CD4-positive, alpha-beta memory T cell (primary cell): Measurements from ENCODE around the gene FAM20A. TPM values are rescaled to one million over a fixed set of nuclear protein-coding genes. Genes with fewer than 3 reads are reported as not detected.
A peak's percentile ranks its signal among the peaks of the same experiment; 100 is the strongest.

Source experiments
- CTCF ChIA-PET: fragments of 350-600 bp; sonication (Branson Sonifier 250); formaldehyde crosslinking; loops from one replicate; lab custom pipeline; 2021; ENCODE audit warnings: inconsistent platforms; ENCODE audit not compliant: partially characterized antibody; lab: Charles Lee
- POLR2A ChIA-PET: fragments of 350-600 bp; sonication (Branson Sonifier 250); formaldehyde crosslinking; loops from one replicate; lab custom pipeline; 2021; ENCODE audit not compliant: partially characterized antibody; lab: Charles Lee
- DNase-seq, 5 donors: peaks; one replicate each; pipeline versions ENCODE4 v3.0.0 to v3.0.0-alpha.2; 2020 to 2022; ENCODE audit warnings: mixed read lengths in 1 of 5
- H3K27ac ChIP-seq: one replicate; pipeline ENCODE4 v1.7.0; 2013; ENCODE audit warnings: low read depth, low read length
- H3K27me3 ChIP-seq: 2 replicates; pipeline ENCODE4 v1.7.0; 2013; ENCODE audit warnings: mild to moderate bottlenecking, low read length, moderate library complexity; ENCODE audit not compliant: insufficient read depth
- H3K36me3 ChIP-seq: 2 replicates; pipeline ENCODE4 v1.7.0; 2013; ENCODE audit warnings: mild to moderate bottlenecking, low read length, moderate library complexity; ENCODE audit not compliant: insufficient read depth
- H3K4me1 ChIP-seq: 2 replicates; pipeline ENCODE4 v1.7.0; 2013; ENCODE audit warnings: mild to moderate bottlenecking, low read length, moderate library complexity; ENCODE audit not compliant: insufficient read depth
- H3K4me3 ChIP-seq, 2 donors: one replicate each; pipeline ENCODE4 v1.7.0; 2013; ENCODE audit warnings: low read length in 2 of 2, mild to moderate bottlenecking in 1 of 2
- H3K9me3 ChIP-seq, 2 donors: one replicate each; pipeline ENCODE4 v1.7.0; 2013; ENCODE audit warnings: low read length in 2 of 2, control low read depth in 1 of 2; ENCODE audit not compliant: control insufficient read depth in 1 of 2
- H3K27ac Mint-ChIP-seq, 7 donors: one replicate each; pipeline ENCODE4 v1.8.0; 2020 to 2021; ENCODE audit warnings: mixed read lengths in 7 of 7, mild to moderate bottlenecking in 6 of 7, inconsistent platforms in 3 of 7, moderate library complexity in 3 of 7
- H3K27me3 Mint-ChIP-seq, 2 donors: one replicate each; pipeline ENCODE4 v1.8.0; 2020 to 2021; ENCODE audit warnings: mixed read lengths in 2 of 2
- H3K36me3 Mint-ChIP-seq, 2 donors: one replicate each; pipeline ENCODE4 v1.8.0; 2020 to 2021; ENCODE audit warnings: mixed read lengths in 2 of 2, inconsistent platforms in 1 of 2, mild to moderate bottlenecking in 1 of 2
- H3K4me1 Mint-ChIP-seq, 4 donors: one replicate each; pipeline ENCODE4 v1.8.0; 2020 to 2021; ENCODE audit warnings: mixed read lengths in 4 of 4, mild to moderate bottlenecking in 1 of 4
- H3K4me3 Mint-ChIP-seq, 8 donors: one replicate each; pipeline ENCODE4 v1.8.0; 2020 to 2021; ENCODE audit warnings: mixed read lengths in 8 of 8, mild to moderate bottlenecking in 7 of 8, moderate library complexity in 6 of 8, inconsistent platforms in 3 of 8
- H3K9me3 Mint-ChIP-seq, 8 donors: one replicate each; pipeline ENCODE4 v1.8.0; 2020 to 2021; ENCODE audit warnings: mixed read lengths in 8 of 8, mild to moderate bottlenecking in 5 of 8, inconsistent platforms in 3 of 8, moderate library complexity in 1 of 8
- intact Hi-C: fragments of 100-400 bp; cut with micrococcal nuclease; formaldehyde crosslinking; loops from one replicate; pipeline ENCODE4 v1.15.1; 2023
- polyA plus RNA-seq, 2 donors: library from polyadenylated mRNA; unstranded; fragments of 300-500 nt; fragmentation: Illumina TruSeq; gene quantifications; one replicate each; pipeline ENCODE4 v1.2.3, GENCODE V29; 2021
- total RNA-seq, 2 experiments: library from RNA; stranded (reverse); gene quantifications; one replicate each; pipeline ENCODE4 v1.2.3, GENCODE V29; 2021

Gene FAM20A
- total and polyA plus RNA-seq, 4 experiments from 2014 or later: 0.08 TPM; not detected in 3

- H3K27ac ChIP-seq: no peak overlapping the region
- no peaks in the 10 kb centered on the region for H3K9me3 ChIP-seq
- peaks cover 27 to 51% of the 10 kb centered on the region in 2 donors for H3K36me3 Mint-ChIP-seq
- no peak for DNase-seq
- ChIA-PET CTCF (no interaction called here), POLR2A (no interaction called here)
- H3K27me3 ChIP-seq: no peaks in the 10 kb centered on the region
- H3K4me3 Mint-ChIP-seq: peak overlapping the region; percentile 97 to 100 (median 99)
- peak overlapping the region in 1 of 2 donors; percentile 95 for H3K4me3 ChIP-seq
- H3K9me3 Mint-ChIP-seq: peaks cover 0 to 3% (median 0%) of the 10 kb centered on the region in 8 donors
- H3K4me1 ChIP-seq: peaks cover 30% of the 10 kb centered on the region
- intact Hi-C loops: loop anchor here (2.0 to 5.0 kb wide), 4 partner anchors 57 to 898 kb away; partner anchors contain the start of genes KPNA2, MAP2K6 and WIPI1
- H3K4me1 Mint-ChIP-seq: peaks cover 41 to 73% (median 50%) of the 10 kb centered on the region in 4 donors
- H3K36me3 ChIP-seq: peaks cover 11% of the 10 kb centered on the region
- peak overlapping the region; percentile 96 to 100 (median 99) for H3K27ac Mint-ChIP-seq
- no peaks in the 10 kb centered on the region for H3K27me3 Mint-ChIP-seq
These were observed 87.2 kb downstream of the FAM20A start for GRCh38 chr17:68513932-68514331.

- intact Hi-C loops: loop anchor here (1.0 to 5.0 kb wide), 5 partner anchors 56 to 899 kb away; partner anchors contain the start of genes ARSG, KPNA2, MAP2K6 and SLC16A6
- H3K4me1 ChIP-seq: peaks cover 30% of the 10 kb centered on the region
- Mint-ChIP-seq H3K9me3 (peaks cover 0 to 3% (median 0%) of the 10 kb centered on the region in 8 donors), H3K27me3 (no peaks in the 10 kb centered on the region), H3K36me3 (peaks cover 22 to 43% of the 10 kb centered on the region in 2 donors), H3K4me3 (peak overlapping the region; percentile 97 to 100 (median 99)), H3K4me1 (peaks cover 38 to 70% (median 46%) of the 10 kb centered on the region in 4 donors), H3K27ac (peak overlapping the region; percentile 96 to 100 (median 99))
- H3K9me3 ChIP-seq: no peaks in the 10 kb centered on the region
- peak overlapping the region; percentile 95 to 96 for H3K4me3 ChIP-seq
- peaks cover 11% of the 10 kb centered on the region for H3K36me3 ChIP-seq
- peak overlapping the region; percentile 96 for H3K27ac ChIP-seq
- ChIA-PET POLR2A (interaction anchor here (0.6 to 1.8 kb wide), 12 partner anchors 9 to 519 kb away, joined by 3 to 15 read pairs (median 4); no protein-coding TSS in a partner anchor), CTCF (interaction anchor here (1.4 kb wide), 1 partner anchor 14 kb away, joined by 4 read pairs; no protein-coding TSS in a partner anchor)
- DNase-seq: peak in 1 of 5 donors; percentile 26
- no peaks in the 10 kb centered on the region for H3K27me3 ChIP-seq
These were observed 88.2 kb downstream of the FAM20A start for GRCh38 chr17:68512960-68513474.

GRCh38 chr17:68512247-68512959 is 88.8 kb downstream of the FAM20A start, which contains the start of gene PRKAR1A:
Gene PRKAR1A (plus strand): TSS chr17:68512430. CDS start chr17:68515400, 2,970 bp downstream.
- H3K9me3 ChIP-seq: no peaks in the 10 kb centered on the region
- H3K27me3 ChIP-seq: no peaks in the 10 kb centered on the region
- peak within 1 kb of the TSS; percentile 96 for H3K27ac ChIP-seq
- intact Hi-C loops: loop anchor here (1.0 to 5.0 kb wide), 5 partner anchors 56 to 900 kb away; partner anchors contain the start of genes ARSG, KPNA2, MAP2K6 and SLC16A6
- DNase-seq: peak; percentile 93 to 97 (median 96)
- ChIA-PET CTCF (interaction anchor here (1.2 to 1.4 kb wide), 2 partner anchors 14 to 24 kb away, joined by 3 to 4 read pairs; no protein-coding TSS in a partner anchor), POLR2A (interaction anchor here (0.6 to 1.8 kb wide), 16 partner anchors 9 to 1147 kb away, joined by 3 to 15 read pairs (median 4); partner anchors contain the start of gene WIPI1)
- Mint-ChIP-seq H3K4me1 (peaks cover 36 to 70% (median 43%) of the 10 kb centered on the region in 4 donors), H3K4me3 (peak within 1 kb of the TSS; percentile 97 to 100 (median 99)), H3K9me3 (peaks cover 0 to 3% (median 0%) of the 10 kb centered on the region in 8 donors), H3K27ac (peak within 1 kb of the TSS; percentile 96 to 100 (median 100)), H3K27me3 (no peaks in the 10 kb centered on the region), H3K36me3 (peaks cover 18 to 37% of the 10 kb centered on the region in 2 donors)
- H3K4me1 ChIP-seq: peaks cover 30% of the 10 kb centered on the region
- H3K4me3 ChIP-seq: peak within 1 kb of the TSS; percentile 95 to 96
- H3K36me3 ChIP-seq: peaks cover 11% of the 10 kb centered on the region

- CTCF ChIA-PET: interaction anchor here (1.2 to 1.4 kb wide), 2 partner anchors 13 to 23 kb away, joined by 3 to 4 read pairs; no protein-coding TSS in a partner anchor
- peak overlapping the region; percentile 95 to 96 for H3K4me3 ChIP-seq
- H3K36me3 ChIP-seq: peaks cover 8% of the 10 kb centered on the region
- H3K9me3 Mint-ChIP-seq: peaks cover 0 to 3% (median 0%) of the 10 kb centered on the region in 8 donors
- no peaks in the 10 kb centered on the region for H3K27me3 Mint-ChIP-seq
- H3K4me1 ChIP-seq: peaks cover 30% of the 10 kb centered on the region
- H3K4me1 Mint-ChIP-seq: peaks cover 36 to 68% (median 42%) of the 10 kb centered on the region in 4 donors
- peak in 1 of 5 donors; percentile 79 for DNase-seq
- no peaks in the 10 kb centered on the region for H3K9me3 ChIP-seq
- intact Hi-C loops: loop anchor here (1.0 to 5.0 kb wide), 5 partner anchors 55 to 901 kb away; partner anchors contain the start of genes ARSG, KPNA2, MAP2K6 and SLC16A6
- H3K36me3 Mint-ChIP-seq: peaks cover 13 to 31% of the 10 kb centered on the region in 2 donors
- peak overlapping the region; percentile 96 for H3K27ac ChIP-seq
- H3K27ac Mint-ChIP-seq: peak overlapping the region; percentile 96 to 100 (median 100)
- peak overlapping the region; percentile 95 to 100 (median 98) for H3K4me3 Mint-ChIP-seq
- POLR2A ChIA-PET: interaction anchor here (0.6 to 1.8 kb wide), 13 partner anchors 8 to 1147 kb away, joined by 3 to 15 read pairs (median 4); partner anchors contain the start of gene WIPI1
- H3K27me3 ChIP-seq: no peaks in the 10 kb centered on the region
These were observed 89.4 kb downstream of the FAM20A start for GRCh38 chr17:68511671-68512246.

- POLR2A ChIA-PET: interaction anchor here (1.4 to 1.8 kb wide), 6 partner anchors 15 to 1146 kb away, joined by 3 to 15 read pairs (median 5); no protein-coding TSS in a partner anchor
- Histone ChIP-seq H3K27ac (peak overlapping the region; percentile 96), H3K4me1 (peaks cover 30% of the 10 kb centered on the region), H3K36me3 (peaks cover 6% of the 10 kb centered on the region), H3K9me3 (no peaks in the 10 kb centered on the region), H3K27me3 (no peaks in the 10 kb centered on the region), H3K4me3 (peak overlapping the region in 1 of 2 donors; percentile 95)
- peak in 1 of 5 donors; percentile 44 for DNase-seq
- Mint-ChIP-seq H3K27me3 (no peaks in the 10 kb centered on the region), H3K9me3 (peaks cover 0 to 3% (median 0%) of the 10 kb centered on the region in 8 donors), H3K4me1 (peaks cover 35 to 65% (median 40%) of the 10 kb centered on the region in 4 donors), H3K27ac (peak overlapping the region; percentile 73 to 96 (median 92)), H3K4me3 (peak overlapping the region; percentile 76 to 95 (median 82)), H3K36me3 (peaks cover 9 to 28% of the 10 kb centered on the region in 2 donors)
- CTCF ChIA-PET: interaction anchor here (1.2 kb wide), 1 partner anchor 23 kb away, joined by 3 read pairs; no protein-coding TSS in a partner anchor
- intact Hi-C loops: loop anchor here (5.0 kb wide), 3 partner anchors 329 to 901 kb away; partner anchors contain the start of genes KPNA2 and MAP2K6
These were observed 89.9 kb downstream of the FAM20A start for GRCh38 chr17:68511254-68511670.
